H1 (cell line): ENCODE results near the gene MARCHF10. TPM values are rescaled to one million over a fixed set of nuclear protein-coding genes. Genes with fewer than 3 reads are reported as not detected.

Experiments
- CTCF ChIA-PET: fragments of 300-600 bp; sonication (Branson Sonifier 250); formaldehyde crosslinking; loops from one replicate; lab custom pipeline; 2021; ENCODE audit not compliant: partially characterized antibody; lab: Charles Lee
- POLR2A ChIA-PET: fragments of 300-600 bp; sonication (Branson Sonifier 250); formaldehyde crosslinking; loops from one replicate; lab custom pipeline; 2021; ENCODE audit warnings: inconsistent platforms; ENCODE audit not compliant: partially characterized antibody; lab: Charles Lee
- DNase-seq, 2 experiments: peaks; one replicate each; pipeline versions ENCODE4 v3.0.0 to v3.0.0-alpha.2; 2010 to 2022; ENCODE audit warnings: low spot score in 2 of 2, low read depth in 1 of 2, mixed read lengths in 1 of 2
- FAIRE-seq: peaks from 2 replicates; lab custom pipeline; 2011; peaks lifted over from hg19 to GRCh38; lab: Jason Lieb, UNC
- H2AFZ ChIP-seq: 2 replicates; pipeline ENCODE4 v1.8.1; 2012; ENCODE audit warnings: low read length, inconsistent platforms
- H2AK5ac ChIP-seq: 2 replicates; pipeline ENCODE4 v1.6.1; 2013; ENCODE audit warnings: low read depth, low read length
- H2BK120ac ChIP-seq: replicated peaks from 2 replicates; pipeline ENCODE3; 2013; ENCODE audit warnings: low read depth, low read length, inconsistent platforms
- H2BK12ac ChIP-seq: 2 replicates; pipeline ENCODE4 v1.6.1; 2013; ENCODE audit warnings: low read depth, low read length
- H2BK15ac ChIP-seq: 2 replicates; pipeline ENCODE4 v1.6.1; 2013; ENCODE audit warnings: low read length
- H2BK20ac ChIP-seq: 2 replicates; pipeline ENCODE4 v1.6.1; 2013; ENCODE audit warnings: low read length
- H2BK5ac ChIP-seq: 2 replicates; pipeline ENCODE4 v1.6.1; 2013; ENCODE audit warnings: low read depth, low read length
- H3K14ac ChIP-seq: 2 replicates; pipeline ENCODE4 v1.6.1; 2013; ENCODE audit warnings: inconsistent platforms; ENCODE audit not compliant: insufficient read length
- H3K18ac ChIP-seq: 2 replicates; pipeline ENCODE4 v1.6.1; 2013; ENCODE audit warnings: low read length; ENCODE audit errors: extremely low read depth
- H3K23ac ChIP-seq: 2 replicates; pipeline ENCODE4 v1.6.1; 2013; ENCODE audit warnings: inconsistent platforms; ENCODE audit not compliant: insufficient read length
- H3K23me2 ChIP-seq: 2 replicates; pipeline ENCODE4 v1.6.1; 2013; ENCODE audit warnings: low read depth, low read length
- H3K27ac ChIP-seq: 2 replicates; pipeline ENCODE4 v1.6.1; 2011; ENCODE audit warnings: low read depth, low read length, inconsistent platforms
- H3K27me3 ChIP-seq, 4 experiments: replicated peaks in 1 of 4; 1 replicate in 1 of 4; 2 replicates in 3 of 4; pipeline versions ENCODE4 v1.6.1 to v1.8.1; 2011 to 2013; ENCODE audit warnings: low read length in 3 of 4, mild to moderate bottlenecking in 3 of 4, inconsistent platforms in 2 of 4, mixed read lengths in 2 of 4, moderate library complexity in 1 of 4; ENCODE audit not compliant: control insufficient read depth in 3 of 4, insufficient read depth in 3 of 4; ENCODE audit errors: extremely low read depth in 1 of 4
- H3K36me3 ChIP-seq, 4 experiments: 2 replicates each; pipeline versions ENCODE4 v1.6.1 to v1.8.1; 2011 to 2013; ENCODE audit warnings: mild to moderate bottlenecking in 4 of 4, low read length in 3 of 4, moderate library complexity in 2 of 4, control low read depth in 1 of 4, inconsistent platforms in 1 of 4; ENCODE audit not compliant: insufficient read depth in 4 of 4, control insufficient read depth in 2 of 4
- H3K4ac ChIP-seq: replicated peaks from 2 replicates; pipeline ENCODE3; 2013; ENCODE audit warnings: low read length, low read depth, mixed read lengths, inconsistent platforms; ENCODE audit not compliant: insufficient read length
- H3K4me1 ChIP-seq, 4 experiments: replicated peaks in 1 of 4; 1 replicate in 1 of 4; 2 replicates in 3 of 4; pipeline versions ENCODE4 v1.6.1 to v1.8.1; 2011 to 2013; ENCODE audit warnings: low read length in 3 of 4, inconsistent platforms in 2 of 4, mixed read lengths in 1 of 4; ENCODE audit not compliant: insufficient read depth in 4 of 4, control insufficient read depth in 3 of 4
- H3K4me2 ChIP-seq, 2 experiments: 2 replicates each; pipeline versions ENCODE4 v1.6.1 to v1.8.1; 2011 to 2013; ENCODE audit warnings: low read depth in 2 of 2, low read length in 2 of 2, control low read depth in 1 of 2, inconsistent platforms in 1 of 2, mild to moderate bottlenecking in 1 of 2; ENCODE audit not compliant: insufficient read depth in 1 of 2
- H3K4me3 ChIP-seq, 4 experiments: fragments of 200-600, 300-600 bp in 1 of 4; sonication (generic), shearing (Covaris generic), sonication (Bioruptor Twin) in 1 of 4; 2 replicates each; pipeline versions ENCODE4 v1.5.1 to v1.8.1; 2011 to 2016; ENCODE audit warnings: low read length in 4 of 4, low read depth in 3 of 4, control low read depth in 2 of 4, inconsistent platforms in 2 of 4, mild to moderate bottlenecking in 2 of 4, mixed read lengths in 1 of 4, moderate library complexity in 1 of 4; ENCODE audit not compliant: insufficient read depth in 2 of 4; ENCODE audit errors: extremely low read depth in 1 of 4
- H3K56ac ChIP-seq: replicated peaks from 2 replicates; pipeline ENCODE3; 2013; ENCODE audit warnings: low read depth, mild to moderate bottlenecking, mixed read lengths, low read length, inconsistent platforms; ENCODE audit not compliant: insufficient read length
- H3K79me1 ChIP-seq: 2 replicates; pipeline ENCODE4 v1.6.1; 2013; ENCODE audit warnings: low read depth, low read length, control low read depth
- H3K79me2 ChIP-seq, 2 experiments: 2 replicates each; pipeline versions ENCODE4 v1.6.1 to v1.8.1; 2012 to 2013; ENCODE audit warnings: low read length in 2 of 2, mild to moderate bottlenecking in 2 of 2, inconsistent platforms in 1 of 2; ENCODE audit not compliant: insufficient read depth in 2 of 2, control insufficient read depth in 1 of 2
- H3K9ac ChIP-seq, 4 experiments: replicated peaks in 1 of 4; 1 replicate in 1 of 4; 2 replicates in 3 of 4; pipeline versions ENCODE4 v1.6.1 to v1.8.1; 2011 to 2013; ENCODE audit warnings: low read depth in 3 of 4, low read length in 3 of 4, control low read depth in 2 of 4, mild to moderate bottlenecking in 2 of 4, moderate library complexity in 2 of 4, inconsistent platforms in 1 of 4; ENCODE audit errors: extremely low read depth in 1 of 4
- H3K9me3 ChIP-seq, 2 experiments: 2 replicates each; pipeline versions ENCODE4 v1.6.1 to v1.8.1; 2012 to 2013; ENCODE audit warnings: mild to moderate bottlenecking in 2 of 2, moderate library complexity in 2 of 2, control low read depth in 1 of 2, inconsistent platforms in 1 of 2, low read depth in 1 of 2, low read length in 1 of 2, mixed read lengths in 1 of 2; ENCODE audit not compliant: insufficient read depth in 2 of 2
- H4K20me1 ChIP-seq, 2 experiments: replicated peaks in 1 of 2; 2 replicates each; pipeline versions ENCODE3 to v1.8.1; 2011 to 2013; ENCODE audit warnings: inconsistent platforms in 2 of 2, low read length in 2 of 2, mild to moderate bottlenecking in 1 of 2; ENCODE audit not compliant: insufficient read depth in 2 of 2, control insufficient read depth in 1 of 2
- H4K5ac ChIP-seq: 2 replicates; pipeline ENCODE4 v1.6.1; 2013; ENCODE audit warnings: low read length, low read depth, mixed read lengths, inconsistent platforms; ENCODE audit not compliant: insufficient read length
- H4K8ac ChIP-seq: 2 replicates; pipeline ENCODE4 v1.8.0; 2013; ENCODE audit warnings: mild to moderate bottlenecking, moderate library complexity, low read length, inconsistent platforms; ENCODE audit not compliant: insufficient read depth; ENCODE audit errors: extremely low read depth
- H4K91ac ChIP-seq: replicated peaks from 2 replicates; pipeline ENCODE3; 2013; ENCODE audit warnings: low read length, mixed read lengths, inconsistent platforms; ENCODE audit not compliant: insufficient read length
- HDAC2 ChIP-seq, 2 experiments: fragments of 300-600 bp in 1 of 2; sonication (generic) in 1 of 2; IDR thresholded peaks; 2 replicates each; pipeline ENCODE4 v1.6.1; 2011 to 2012; ENCODE audit warnings: low read depth in 2 of 2, low read length in 2 of 2, mild to moderate bottlenecking in 2 of 2, moderate library complexity in 2 of 2, borderline replicate concordance in 1 of 2, inconsistent platforms in 1 of 2
- RNF2 ChIP-seq: fragments of 200-900, 300-1000 bp; sonication (generic); IDR thresholded peaks from 2 replicates; pipeline ENCODE4 v1.7.1; 2016; ENCODE audit warnings: borderline replicate concordance, low read depth, mild to moderate bottlenecking, antibody characterized with exemption, low read length; ENCODE audit not compliant: poor library complexity, severe bottlenecking; ENCODE audit errors: missing control alignments
- RXRA ChIP-seq: IDR thresholded peaks from 2 replicates; pipeline ENCODE4 v1.6.1; 2011; ENCODE audit warnings: low read depth, mild to moderate bottlenecking, low read length, moderate library complexity; ENCODE audit not compliant: insufficient read depth
- SIX5 ChIP-seq: IDR thresholded peaks from 2 replicates; pipeline ENCODE4 v1.6.1; 2011; ENCODE audit warnings: mild to moderate bottlenecking, low read depth, low read length
- TBP ChIP-seq: IDR thresholded peaks from 2 replicates; pipeline ENCODE4 v1.6.1; 2011; ENCODE audit warnings: low read depth, low read length, improper control_type of control experiment
- TEAD4 ChIP-seq: IDR thresholded peaks from 2 replicates; pipeline ENCODE4 v1.6.1; 2012; ENCODE audit warnings: low read depth, low read length, inconsistent platforms, mixed read lengths
- YY1 ChIP-seq: IDR thresholded peaks from 2 replicates; pipeline ENCODE4 v1.6.1; 2011; ENCODE audit warnings: low read depth, mild to moderate bottlenecking, low read length
- WGBS, 2 experiments: shearing (Covaris generic) in 1 of 2; methylation state at CpG; one replicate each; pipeline versions ENCODE4 v1.1.6 to v1.1.7; 2013 to 2015; ENCODE audit warnings: low lambda C conversion rate in 2 of 2, mixed read lengths in 2 of 2, inconsistent platforms in 1 of 2, low coverage in 1 of 2, missing lambda C conversion rate in 1 of 2; ENCODE audit not compliant: insufficient replicate concordance in 2 of 2, insufficient coverage in 1 of 2, insufficient read length in 1 of 2; ENCODE audit errors: extremely low coverage in 1 of 2, missing lambda C conversion rate in 1 of 2; 5-methylcytosine and 5-hydroxymethylcytosine counted together
- polyA plus RNA-seq, 7 experiments: library from polyadenylated mRNA; depleted of rRNA in 3 of 7; stranded (reverse) in 5 of 7; unstranded in 2 of 7; fragments of >200 nt in 5 of 7; fragments of 200-250 nt in 2 of 7; gene quantifications; 1 replicate in 5 of 7; 2 replicates in 1 of 7; 4 replicates in 1 of 7; pipeline versions ENCODE4 v1.2.1 to v1.2.3, GENCODE V29; 2011 to 2013; ENCODE audit warnings: missing spikeins in 2 of 7, mixed read lengths in 2 of 7
- total RNA-seq: library from RNA; stranded (reverse); fragmentation: NEBNext Ultra II Directional; extraction: Animal tissue kit (Norgen Biotek cat#: 25700); gene quantifications from 2 replicates; pipeline ENCODE4 v1.2.1, GENCODE V29; 2021
- TF ChIP-seq, protein P1 (sequence below): IDR thresholded peaks from 2 replicates; pipeline ENCODE4 v1.6.1; 2012; ENCODE audit warnings: inconsistent platforms

The MARCHF10 gene
- total and polyA plus RNA-seq, 2 of the 8 experiments (the other 6 are each of a cell fraction or from before 2014, with no cell fraction given), result 0.48 to 0.73 TPM

- Histone ChIP-seq H2BK12ac (no peak overlapping the region), H2BK20ac (no peak overlapping the region), H3K27ac (no peak overlapping the region), H2AK5ac (no peak overlapping the region), H2BK5ac (no peak overlapping the region), H3K27me3 (no peaks in the 10 kb centered on the region), H3K4me3 (no peak overlapping the region), H4K20me1 (no peaks in the 10 kb centered on the region), H3K4ac (no peak overlapping the region), H3K9ac (no peak overlapping the region), H3K23ac (peak overlapping the region; percentile 74), H2AFZ (no peak overlapping the region; the same call in 1 of the 2 replicates), H3K4me2 (no peak overlapping the region), H3K18ac (no peak overlapping the region), H3K9me3 (no peaks in the 10 kb centered on the region), H4K91ac (no peak overlapping the region), H2BK120ac (no peak overlapping the region), H3K23me2 (no peaks in the 10 kb centered on the region), H4K5ac (peak overlapping the region; percentile 38), H3K4me1 (peaks cover 0 to 18% (median 3%) of the 10 kb centered on the region in 4 experiments; a peak in 6 of 7 replicates), H4K8ac (no peak overlapping the region), H3K79me2 (no peaks in the 10 kb centered on the region), H3K14ac (no peak overlapping the region), H3K79me1 (no peaks in the 10 kb centered on the region), H3K56ac (no peak overlapping the region), H2BK15ac (no peak overlapping the region), H3K36me3 (no peaks in the 10 kb centered on the region)
- TF ChIP-seq TEAD4, result 0 out of 2 replicates have a peak, but pooled peaks have one; percentile 5
- no peak for TF ChIP-seq HDAC2 (IDR thresholded peaks at IDR 0.05; ENCODE audit: borderline replicate concordance in 1 of 2, low read depth in 2 of 2, low read length in 2 of 2)
- no peak for TF ChIP-seq TBP
- TF ChIP-seq, protein P1, sequence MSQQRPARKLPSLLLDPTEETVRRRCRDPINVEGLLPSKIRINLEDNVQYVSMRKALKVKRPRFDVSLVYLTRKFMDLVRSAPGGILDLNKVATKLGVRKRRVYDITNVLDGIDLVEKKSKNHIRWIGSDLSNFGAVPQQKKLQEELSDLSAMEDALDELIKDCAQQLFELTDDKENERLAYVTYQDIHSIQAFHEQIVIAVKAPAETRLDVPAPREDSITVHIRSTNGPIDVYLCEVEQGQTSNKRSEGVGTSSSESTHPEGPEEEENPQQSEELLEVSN, result no peak
- TF ChIP-seq RNF2, result no peak
- no peak for TF ChIP-seq YY1
- no peak for TF ChIP-seq RXRA
- no peak for TF ChIP-seq SIX5
- CTCF ChIA-PET, result interaction anchor here (1.1 to 1.2 kb wide), 2 partner anchors 9 to 200 kb away, joined by 3 read pairs; no protein-coding TSS in a partner anchor
- WGBS, 2 experiments, result 76% methylated on average over 10 of the region's 10 CpGs; no CpG with 5 or more reads in 1 of the 2 experiments
- FAIRE-seq (no peak), DNase-seq (no peak)
- POLR2A ChIA-PET, result no interaction called here
These were observed 42.8 kb downstream of the MARCHF10 start for GRCh38 chr17:62765351-62765750.
